ENCODE data around the gene ZFHX2.

The ZFHX2 gene

DNA sequence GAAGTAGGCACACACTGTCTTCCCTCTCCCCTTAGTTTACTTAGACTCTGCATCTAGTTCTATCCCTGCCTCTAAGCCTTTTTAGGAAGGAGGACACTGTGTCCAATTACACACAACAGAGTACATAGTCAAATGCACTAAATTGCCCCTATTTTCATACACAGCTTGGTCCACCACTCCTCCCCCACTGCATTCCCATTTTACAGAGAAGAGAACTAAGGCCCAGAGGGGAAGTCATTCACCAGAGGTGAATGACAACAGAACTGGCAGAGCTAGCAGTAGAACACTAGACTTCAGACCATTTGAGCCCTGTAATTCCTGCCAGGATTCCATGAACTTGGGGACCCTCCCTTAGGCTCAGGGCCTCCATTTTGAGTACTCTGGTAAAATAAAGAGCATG lies 28.2 kb upstream of the ZFHX2 start:
- Histone ChIP-seq H3K9me3 (ENCODE audit: low read length) (no peaks in the 10 kb centered on the region), H3K36me3 (ENCODE audit: insufficient read depth, low read length) (no peaks in the 10 kb centered on the region), H3K79me2 (ENCODE audit: insufficient read depth, low read length) (no peaks in the 10 kb centered on the region), H3K4me1 (ENCODE audit: insufficient read depth, low read length, severe bottlenecking) (no peaks in the 10 kb centered on the region), H3F3A (ENCODE audit: insufficient read depth, low read length) (no peaks in the 10 kb centered on the region), H3K27me3 (ENCODE audit: insufficient read depth, low read length) (no peaks in the 10 kb centered on the region; the same call in 1 of the 2 replicates), H3K9me2 (ENCODE audit: low read depth, low read length) (no peaks in the 10 kb centered on the region), H3K9ac (ENCODE audit: low read length) (no peak overlapping the region), H3K4me3 (ENCODE audit: low read depth, low read length, poor library complexity, severe bottlenecking) (no peak overlapping the region), H4K20me1 (ENCODE audit: insufficient read depth, low read length) (no peaks in the 10 kb centered on the region), H3K27ac (ENCODE audit: low read depth, low read length, poor library complexity, severe bottlenecking) (no peak overlapping the region), H3K4me2 (ENCODE audit: low read length) (no peak overlapping the region), H2AFZ (ENCODE audit: low read length) (no peak overlapping the region)
- TF ChIP-seq EZH2 (IDR thresholded peaks at IDR 0.05; ENCODE audit: borderline replicate concordance, low read length) = no peak
- TF ChIP-seq, protein P1, sequence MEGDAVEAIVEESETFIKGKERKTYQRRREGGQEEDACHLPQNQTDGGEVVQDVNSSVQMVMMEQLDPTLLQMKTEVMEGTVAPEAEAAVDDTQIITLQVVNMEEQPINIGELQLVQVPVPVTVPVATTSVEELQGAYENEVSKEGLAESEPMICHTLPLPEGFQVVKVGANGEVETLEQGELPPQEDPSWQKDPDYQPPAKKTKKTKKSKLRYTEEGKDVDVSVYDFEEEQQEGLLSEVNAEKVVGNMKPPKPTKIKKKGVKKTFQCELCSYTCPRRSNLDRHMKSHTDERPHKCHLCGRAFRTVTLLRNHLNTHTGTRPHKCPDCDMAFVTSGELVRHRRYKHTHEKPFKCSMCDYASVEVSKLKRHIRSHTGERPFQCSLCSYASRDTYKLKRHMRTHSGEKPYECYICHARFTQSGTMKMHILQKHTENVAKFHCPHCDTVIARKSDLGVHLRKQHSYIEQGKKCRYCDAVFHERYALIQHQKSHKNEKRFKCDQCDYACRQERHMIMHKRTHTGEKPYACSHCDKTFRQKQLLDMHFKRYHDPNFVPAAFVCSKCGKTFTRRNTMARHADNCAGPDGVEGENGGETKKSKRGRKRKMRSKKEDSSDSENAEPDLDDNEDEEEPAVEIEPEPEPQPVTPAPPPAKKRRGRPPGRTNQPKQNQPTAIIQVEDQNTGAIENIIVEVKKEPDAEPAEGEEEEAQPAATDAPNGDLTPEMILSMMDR (IDR thresholded peaks at IDR 0.05; ENCODE audit: low read length) = no peak

DNA sequence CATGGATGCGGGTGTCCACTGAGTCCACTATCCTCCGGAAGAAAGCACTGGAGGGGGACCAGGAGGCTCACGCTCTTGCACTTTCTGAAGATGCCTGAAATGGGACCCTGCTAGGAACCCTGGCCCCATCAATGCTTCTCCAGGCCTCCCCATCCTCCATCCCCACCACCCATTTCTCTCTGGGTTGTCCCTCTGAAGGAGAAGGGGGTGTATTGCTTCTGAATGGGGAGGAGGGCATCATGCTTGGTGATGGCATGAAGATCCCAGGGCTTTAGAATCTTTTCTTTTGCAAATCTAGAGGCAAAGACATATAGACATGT lies 27.7 kb upstream of the ZFHX2 start:
- H4K20me1 ChIP-seq (ENCODE audit: insufficient read depth, low read length) = no peaks in the 10 kb centered on the region
- H3F3A ChIP-seq (ENCODE audit: insufficient read depth, low read length) = no peaks in the 10 kb centered on the region
- no peaks in the 10 kb centered on the region for H3K36me3 ChIP-seq (ENCODE audit: insufficient read depth, low read length)
- H2AFZ ChIP-seq (ENCODE audit: low read length) = no peak overlapping the region
- TF ChIP-seq, protein P1 (IDR thresholded peaks at IDR 0.05; ENCODE audit: low read length) = no peak
- no peak for TF ChIP-seq EZH2 (IDR thresholded peaks at IDR 0.05; ENCODE audit: borderline replicate concordance, low read length)
- no peaks in the 10 kb centered on the region for H3K4me1 ChIP-seq (ENCODE audit: insufficient read depth, low read length, severe bottlenecking)
- H3K4me3 ChIP-seq (ENCODE audit: low read depth, low read length, poor library complexity, severe bottlenecking) = no peak overlapping the region
- no peaks in the 10 kb centered on the region for H3K79me2 ChIP-seq (ENCODE audit: insufficient read depth, low read length)
- no peaks in the 10 kb centered on the region for H3K9me3 ChIP-seq (ENCODE audit: low read length)
- no peak overlapping the region for H3K9ac ChIP-seq (ENCODE audit: low read length)
- no peaks in the 10 kb centered on the region; the same call in 1 of the 2 replicates for H3K27me3 ChIP-seq (ENCODE audit: insufficient read depth, low read length)
- no peak overlapping the region for H3K4me2 ChIP-seq (ENCODE audit: low read length)
- H3K9me2 ChIP-seq (ENCODE audit: low read depth, low read length) = no peaks in the 10 kb centered on the region
- no peak overlapping the region for H3K27ac ChIP-seq (ENCODE audit: low read depth, low read length, poor library complexity, severe bottlenecking)

DNA sequence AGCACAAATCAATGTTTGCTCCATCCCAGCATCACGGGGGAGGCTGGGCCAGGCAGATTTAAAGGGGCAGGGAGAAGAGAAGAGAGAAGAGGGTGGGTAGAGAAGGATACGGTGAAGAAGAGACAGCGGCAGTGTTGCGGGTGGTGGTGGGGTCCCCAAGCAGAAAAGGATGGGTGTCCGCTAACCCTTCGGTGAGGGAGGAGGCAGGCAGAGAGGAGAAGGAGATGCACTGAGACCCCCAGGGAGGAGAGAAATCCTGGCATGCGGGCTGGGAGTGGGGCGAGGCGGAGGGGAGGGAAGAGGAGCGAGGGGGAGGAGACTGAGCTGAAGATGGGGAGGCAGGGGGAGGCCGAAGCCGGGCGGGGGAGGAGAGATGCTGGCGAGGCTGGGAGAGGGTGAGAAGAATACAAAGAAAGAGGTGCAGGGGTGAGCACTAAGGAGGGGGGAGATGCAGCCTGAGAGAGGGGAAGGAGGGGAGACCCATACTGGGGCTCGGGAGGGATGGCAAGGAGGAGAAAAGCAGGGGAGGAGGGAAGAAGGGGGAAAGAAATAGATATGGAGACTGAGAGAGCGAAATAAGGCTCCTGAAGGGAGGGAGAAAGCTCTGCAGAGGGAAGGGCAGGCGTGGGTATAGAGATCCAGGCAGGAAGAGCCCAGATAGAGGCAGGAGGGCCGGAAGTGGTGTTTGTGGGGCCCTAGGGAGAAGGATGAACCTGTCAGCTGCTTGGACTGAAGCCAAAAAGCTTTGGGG lies 27.2 kb upstream of the ZFHX2 start, which contains the start of gene JPH4:
Gene JPH4 (minus strand): TSS at position 231 of the 751 bp plus-strand sequence. CDS start 1,337 bp downstream, outside the sequence.
- Histone ChIP-seq H3K9ac (ENCODE audit: low read length) (no peak within 1 kb of the TSS), H3K4me3 (ENCODE audit: low read depth, low read length, poor library complexity, severe bottlenecking) (no peak within 1 kb of the TSS), H3K9me2 (ENCODE audit: low read depth, low read length) (no peaks in the 10 kb centered on the region), H3K4me2 (ENCODE audit: low read length) (no peak within 1 kb of the TSS), H2AFZ (ENCODE audit: low read length) (no peak within 1 kb of the TSS), H3K36me3 (ENCODE audit: insufficient read depth, low read length) (no peaks in the 10 kb centered on the region), H3K27ac (ENCODE audit: low read depth, low read length, poor library complexity, severe bottlenecking) (no peak within 1 kb of the TSS), H3K27me3 (ENCODE audit: insufficient read depth, low read length) (no peaks in the 10 kb centered on the region; the same call in 1 of the 2 replicates), H3K4me1 (ENCODE audit: insufficient read depth, low read length, severe bottlenecking) (no peaks in the 10 kb centered on the region), H3K9me3 (ENCODE audit: low read length) (no peaks in the 10 kb centered on the region), H4K20me1 (ENCODE audit: insufficient read depth, low read length) (no peaks in the 10 kb centered on the region), H3K79me2 (ENCODE audit: insufficient read depth, low read length) (no peaks in the 10 kb centered on the region), H3F3A (ENCODE audit: insufficient read depth, low read length) (no peaks in the 10 kb centered on the region)
- no peak for TF ChIP-seq EZH2 (IDR thresholded peaks at IDR 0.05; ENCODE audit: borderline replicate concordance, low read length)
- TF ChIP-seq, protein P1 (IDR thresholded peaks at IDR 0.05; ENCODE audit: low read length) = no peak
